ENCODE data around the gene LGALSL.

- TF ChIP-seq CTCF (IDR thresholded peaks at IDR 0.05 in 4 of 5, conservative IDR thresholded peaks at IDR 0.05 in 1 of 5) (no peak), POLR2A (IDR thresholded peaks at IDR 0.05) (no peak)
Measured at GRCh38 chr2:64454386-64455332, 697 bp downstream of the LGALSL start.
